Measurements from ENCODE around the gene NCKIPSD. TPM values are rescaled to one million over a fixed set of nuclear protein-coding genes. Genes with fewer than 3 reads are reported as not detected.
A peak's percentile ranks its signal among the peaks of the same experiment; 100 is the strongest.

NCKIPSD gene
- polyA plus RNA-seq, 1 of the 3 experiments (the other 2 are of a cell fraction), result 20.4 TPM

DNA sequence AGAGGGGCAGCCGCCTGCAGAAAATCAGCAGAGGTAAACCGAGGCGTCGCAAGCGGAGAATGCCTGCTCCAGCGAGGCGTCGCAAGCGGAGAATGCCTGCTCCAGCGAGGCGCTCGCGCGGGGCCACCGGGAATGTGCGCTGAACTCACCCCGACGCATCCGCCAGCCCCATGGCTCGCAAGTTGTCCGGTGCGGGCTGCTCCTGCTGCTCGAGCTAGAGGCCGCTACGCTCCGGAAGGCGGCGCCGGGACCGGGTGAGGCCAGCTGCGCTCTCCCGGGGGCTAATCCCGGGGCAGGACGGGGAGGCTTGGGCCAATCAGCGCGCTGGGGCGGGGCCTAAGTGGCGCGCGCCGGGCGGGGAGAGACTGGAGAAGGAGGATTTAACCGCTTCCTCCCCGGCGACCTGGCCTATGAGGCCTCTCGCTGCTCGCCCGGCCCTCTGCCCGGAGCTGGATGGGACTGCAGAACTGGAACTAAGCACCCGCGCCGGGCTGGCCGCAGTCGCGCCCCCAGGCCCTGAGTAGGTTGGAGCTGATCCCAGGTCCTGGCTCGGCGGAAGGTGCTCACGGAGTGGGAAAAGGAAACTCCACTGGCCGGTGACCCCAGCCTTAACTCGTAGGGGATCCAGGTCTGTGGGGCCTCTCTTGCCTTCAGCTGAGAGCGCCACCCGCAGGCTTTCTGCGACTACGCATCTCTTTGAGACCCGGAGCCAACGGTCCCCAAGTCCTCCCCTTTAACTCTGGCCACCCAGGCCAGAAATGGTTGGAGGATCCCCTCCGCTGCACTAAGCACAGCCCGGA, 50.3 kb downstream of the NCKIPSD start, which contains the start of gene SLC26A6 (continued):
- TF ChIP-seq, protein P1, sequence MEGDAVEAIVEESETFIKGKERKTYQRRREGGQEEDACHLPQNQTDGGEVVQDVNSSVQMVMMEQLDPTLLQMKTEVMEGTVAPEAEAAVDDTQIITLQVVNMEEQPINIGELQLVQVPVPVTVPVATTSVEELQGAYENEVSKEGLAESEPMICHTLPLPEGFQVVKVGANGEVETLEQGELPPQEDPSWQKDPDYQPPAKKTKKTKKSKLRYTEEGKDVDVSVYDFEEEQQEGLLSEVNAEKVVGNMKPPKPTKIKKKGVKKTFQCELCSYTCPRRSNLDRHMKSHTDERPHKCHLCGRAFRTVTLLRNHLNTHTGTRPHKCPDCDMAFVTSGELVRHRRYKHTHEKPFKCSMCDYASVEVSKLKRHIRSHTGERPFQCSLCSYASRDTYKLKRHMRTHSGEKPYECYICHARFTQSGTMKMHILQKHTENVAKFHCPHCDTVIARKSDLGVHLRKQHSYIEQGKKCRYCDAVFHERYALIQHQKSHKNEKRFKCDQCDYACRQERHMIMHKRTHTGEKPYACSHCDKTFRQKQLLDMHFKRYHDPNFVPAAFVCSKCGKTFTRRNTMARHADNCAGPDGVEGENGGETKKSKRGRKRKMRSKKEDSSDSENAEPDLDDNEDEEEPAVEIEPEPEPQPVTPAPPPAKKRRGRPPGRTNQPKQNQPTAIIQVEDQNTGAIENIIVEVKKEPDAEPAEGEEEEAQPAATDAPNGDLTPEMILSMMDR (IDR thresholded peaks at IDR 0.05), result peak; percentile 76
- TF ChIP-seq TCF12 (IDR thresholded peaks at IDR 0.05), result no peak
- no peak for TF ChIP-seq JUND (IDR thresholded peaks at IDR 0.05)
- TF ChIP-seq RXRA (IDR thresholded peaks at IDR 0.05; ENCODE audit: borderline replicate concordance, low read depth), result no peak
- TF ChIP-seq NRF1 (IDR thresholded peaks at IDR 0.05; ENCODE audit: low read depth, low read length), result peak; percentile 23; the same call in 1 of the 2 replicates
- TF ChIP-seq RCOR1 (IDR thresholded peaks at IDR 0.05; ENCODE audit: low read length), result no peak
- TF ChIP-seq, protein P2, sequence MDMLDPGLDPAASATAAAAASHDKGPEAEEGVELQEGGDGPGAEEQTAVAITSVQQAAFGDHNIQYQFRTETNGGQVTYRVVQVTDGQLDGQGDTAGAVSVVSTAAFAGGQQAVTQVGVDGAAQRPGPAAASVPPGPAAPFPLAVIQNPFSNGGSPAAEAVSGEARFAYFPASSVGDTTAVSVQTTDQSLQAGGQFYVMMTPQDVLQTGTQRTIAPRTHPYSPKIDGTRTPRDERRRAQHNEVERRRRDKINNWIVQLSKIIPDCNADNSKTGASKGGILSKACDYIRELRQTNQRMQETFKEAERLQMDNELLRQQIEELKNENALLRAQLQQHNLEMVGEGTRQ (IDR thresholded peaks at IDR 0.05; ENCODE audit: borderline replicate concordance, low read depth, low read length), result no peak
- no peak for TF ChIP-seq FOXJ3 (CRISPR knock-in tag; IDR thresholded peaks at IDR 0.05)
- TF ChIP-seq MEF2A (IDR thresholded peaks at IDR 0.05; ENCODE audit: borderline replicate concordance, low read depth), result no peak
- no peak for TF ChIP-seq EZH2phosphoT487 (IDR thresholded peaks at IDR 0.05; ENCODE audit: borderline replicate concordance, low read depth)
- no peak; the same call in 1 of the 2 replicates for TF ChIP-seq MXI1 (IDR thresholded peaks at IDR 0.05; ENCODE audit: low read depth, low read length)
- peak; percentile 53; the same call in 1 of the 2 replicates for TF ChIP-seq PBX3 (IDR thresholded peaks at IDR 0.05)
- no peak for TF ChIP-seq TEAD4 (IDR thresholded peaks at IDR 0.05; ENCODE audit: borderline replicate concordance, insufficient read depth)
- no peak for TF ChIP-seq NFIC (IDR thresholded peaks at IDR 0.05; ENCODE audit: borderline replicate concordance)
- peak; percentile 72; the same call in 1 of the 2 replicates for TF ChIP-seq SIN3A (IDR thresholded peaks at IDR 0.05; ENCODE audit: borderline replicate concordance, low read depth, low read length)
- peak; percentile 85 for TF ChIP-seq TAF1 (IDR thresholded peaks at IDR 0.05; ENCODE audit: borderline replicate concordance, low read depth, low read length)
